Right forelimb (tissue), 1 donor: Measurements from ENCODE around the gene CASKIN2.
"Not testable (repeated sequence)": the region's sequence is repeated elsewhere in the genome, so short reads cannot be mapped to it uniquely, and the experiment has no call there.

Experiments used
- DNase-seq: peaks from one replicate; pipeline ENCODE4 v3.0.0-alpha.2; 2018

CASKIN2 gene

GRCh38 chr17:75465039-75465438 is 50.3 kb downstream of the CASKIN2 start:
- no peak for DNase-seq

GRCh38 chr17:75463603-75464002 is 51.7 kb downstream of the CASKIN2 start:
- DNase-seq: no peak

GRCh38 chr17:75460295-75460694 is 55.0 kb downstream of the CASKIN2 start:
- DNase-seq: no peak

GRCh38 chr17:75459590-75460267 is 55.6 kb downstream of the CASKIN2 start:
- no peak for DNase-seq

- DNase-seq: no peak
Measured at GRCh38 chr17:75459246-75459589, 56.1 kb downstream of the CASKIN2 start.

- DNase-seq: peak; percentile 75
Measured at GRCh38 chr17:75457047-75457654, 58.2 kb downstream of the CASKIN2 start.

- DNase-seq: peak; percentile 96
Measured at GRCh38 chr17:75456417-75457046, 58.8 kb downstream of the CASKIN2 start, which contains the start of gene TMEM94. TMEM94 (plus strand) TSS chr17:75456635; CDS start chr17:75471906, 15,271 bp downstream.

- DNase-seq: no peak
Measured at GRCh38 chr17:75456039-75456416, 59.3 kb downstream of the CASKIN2 start.

GRCh38 chr17:75454672-75455071 is 60.7 kb downstream of the CASKIN2 start:
- DNase-seq: not testable (repeated sequence)

GRCh38 chr17:75454193-75454592 is 61.1 kb downstream of the CASKIN2 start:
- no peak for DNase-seq

- no peak for DNase-seq
Measured at GRCh38 chr17:75450270-75450669, 65.1 kb downstream of the CASKIN2 start.
